ELF-1 (cell line): Measurements from ENCODE around the gene SNAI1.

Experiments
- DNase-seq: peaks from one replicate; pipeline ENCODE4 v3.0.0-alpha.2; 2016; ENCODE audit warnings: low read depth, low spot score

The SNAI1 gene

DNA sequence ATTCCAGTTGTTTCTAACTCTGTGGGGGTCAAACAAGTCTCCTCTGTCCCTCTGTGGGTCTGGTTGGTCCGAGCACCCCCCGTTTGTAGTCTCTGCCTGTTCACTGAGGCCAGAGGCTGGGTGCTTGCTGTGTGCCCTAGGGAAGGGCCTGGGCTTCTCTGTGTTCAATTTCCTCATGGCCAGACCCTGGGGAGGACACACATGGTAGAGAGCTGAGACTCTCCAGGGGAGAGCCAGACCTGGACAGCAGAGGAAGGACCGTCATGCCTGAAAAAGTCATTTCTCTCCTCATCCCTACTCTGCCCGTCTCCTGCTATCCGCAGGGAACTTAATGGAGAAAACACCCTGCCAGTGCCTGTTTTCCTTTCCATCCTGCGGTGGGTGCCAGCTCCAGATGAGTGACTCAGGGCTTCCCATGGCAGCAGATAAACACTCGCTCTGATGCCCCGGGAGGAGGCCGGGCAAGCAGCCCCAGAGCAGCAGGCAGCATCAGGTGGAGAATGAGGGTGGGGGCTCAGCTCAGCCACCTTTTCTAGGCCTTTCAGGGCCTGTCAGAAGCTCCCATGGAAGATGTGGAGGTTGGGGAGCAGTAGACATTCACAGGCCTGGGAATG, 51.9 kb downstream of the SNAI1 start:
- no peak for DNase-seq

DNA sequence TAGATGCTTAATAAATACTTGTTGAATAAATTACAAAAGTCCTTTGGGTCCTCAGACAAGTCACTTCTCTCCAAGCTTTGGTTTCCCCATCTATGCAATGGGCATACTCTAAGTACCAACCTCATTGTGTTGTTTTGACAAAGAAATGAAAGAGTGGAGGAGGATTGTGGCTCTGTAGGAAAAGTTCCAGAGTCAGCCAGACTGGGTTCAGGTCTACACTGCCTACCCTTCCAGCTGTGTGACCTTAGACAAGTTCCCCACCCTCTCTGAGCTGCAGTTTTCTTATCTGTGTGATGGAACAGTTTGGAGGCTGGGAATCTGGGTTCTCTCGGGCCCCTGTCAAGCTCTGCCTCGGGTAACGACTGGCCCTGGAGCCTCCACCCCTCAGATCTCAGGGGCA, 53.9 kb downstream of the SNAI1 start:
- DNase-seq = no peak

- no peak for DNase-seq
Observed at GRCh38 chr20:50037123-50037522, 54.3 kb downstream of the SNAI1 start.

GRCh38 chr20:50037575-50037974, 54.8 kb downstream of the SNAI1 start:
- DNase-seq = no peak

DNA sequence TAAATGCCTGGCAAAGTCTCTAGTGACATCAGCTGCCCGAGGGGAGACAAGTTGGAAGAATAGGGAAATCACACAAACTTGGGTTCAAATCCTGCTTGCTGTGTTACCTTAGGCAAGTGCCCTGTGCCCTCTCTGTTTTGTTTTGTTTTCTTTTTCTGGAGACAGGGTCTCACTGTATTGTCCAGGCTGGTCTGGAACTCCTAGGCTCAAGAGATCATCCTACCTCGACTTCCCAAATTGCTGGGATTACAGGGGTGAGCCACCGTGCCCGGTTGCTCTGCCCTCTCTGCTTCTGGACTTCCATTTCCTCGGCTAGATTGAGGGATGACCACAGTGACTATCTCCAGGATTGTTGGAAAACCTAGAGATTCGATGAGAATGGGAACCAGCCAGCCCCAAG, 55.4 kb downstream of the SNAI1 start:
- DNase-seq = no peak
